WTC11 (cell line): ENCODE data around the gene FAU. TPM values are rescaled to one million over a fixed set of nuclear protein-coding genes. Genes with fewer than 3 reads are reported as not detected.

Source experiments
- ATAC-seq: fragments of 200-7000 bp; cut with Tn5 transposase; 2 replicates; pipeline ENCODE4 v1.10.0; 2021; ENCODE audit warnings: mild to moderate bottlenecking, moderate library complexity
- CTCF ChIA-PET: fragments of 300-600 bp; sonication (Branson Sonifier 250); formaldehyde crosslinking; loops from one replicate; lab custom pipeline; 2021; ENCODE audit warnings: antibody characterized with exemption; lab: Charles Lee
- POLR2A ChIA-PET: fragments of 350-600 bp; sonication (Branson Sonifier 250); formaldehyde crosslinking; loops from one replicate; lab custom pipeline; 2021; ENCODE audit warnings: antibody characterized with exemption; lab: Charles Lee
- DNase-seq: peaks from one replicate; pipeline ENCODE4 v3.0.0; 2021; ENCODE audit warnings: low spot score
- H3K27ac Mint-ChIP-seq: 2 replicates; pipeline ENCODE4 v1.8.0; 2021; ENCODE audit warnings: mixed read lengths
- H3K27me3 Mint-ChIP-seq: 2 replicates; pipeline ENCODE4 v1.8.0; 2021; ENCODE audit warnings: low read depth, mild to moderate bottlenecking, moderate library complexity, mixed read lengths
- H3K36me3 Mint-ChIP-seq: 2 replicates; pipeline ENCODE4 v1.8.0; 2021; ENCODE audit warnings: mixed read lengths
- H3K4me1 Mint-ChIP-seq: 2 replicates; pipeline ENCODE4 v1.8.0; 2022; ENCODE audit warnings: mixed read lengths
- H3K4me3 Mint-ChIP-seq: 2 replicates; pipeline ENCODE4 v1.8.0; 2021; ENCODE audit warnings: mild to moderate bottlenecking, moderate library complexity, mixed read lengths
- H3K9me3 Mint-ChIP-seq: 2 replicates; pipeline ENCODE4 v1.8.0; 2021; ENCODE audit warnings: mixed read lengths
- ATF1 ChIP-seq: sonication (generic); formaldehyde crosslinking; IDR thresholded peaks from 2 replicates; pipeline ENCODE4 v1.8.1; 2023; ENCODE audit warnings: mild to moderate bottlenecking, moderate library complexity, missing genetic modification reagents
- CBFB ChIP-seq: sonication (generic); formaldehyde crosslinking; IDR thresholded peaks from 2 replicates; pipeline ENCODE4 v1.8.1; 2022; ENCODE audit warnings: mild to moderate bottlenecking, low read depth, missing genetic modification reagents
- ELF4 ChIP-seq: sonication (generic); formaldehyde crosslinking; IDR thresholded peaks from 2 replicates; pipeline ENCODE4 v1.8.1; 2022; ENCODE audit warnings: low read depth, mild to moderate bottlenecking, moderate library complexity, missing genetic modification reagents
- FOXK1 ChIP-seq: sonication (generic); formaldehyde crosslinking; IDR thresholded peaks from 2 replicates; pipeline ENCODE4 v1.8.0; 2022; ENCODE audit warnings: mild to moderate bottlenecking, moderate library complexity, missing genetic modification reagents
- GTF2I ChIP-seq: fragments of 250-450 bp; sonication (Bioruptor Pico); conservative IDR thresholded peaks from 2 replicates; pipeline ENCODE4 v1.4.0; 2021; ENCODE audit warnings: mild to moderate bottlenecking
- KAT7 ChIP-seq: sonication (generic); formaldehyde crosslinking; IDR thresholded peaks from 2 replicates; pipeline ENCODE4 v1.8.1; 2023; ENCODE audit warnings: missing genetic modification reagents, mild to moderate bottlenecking, borderline replicate concordance
- NFE2L1 ChIP-seq: sonication (generic); formaldehyde crosslinking; IDR thresholded peaks from 2 replicates; pipeline ENCODE4 v1.8.1; 2023; ENCODE audit warnings: missing genetic modification reagents
- PRRX2 ChIP-seq: fragments of 250-450 bp; sonication (Bioruptor Pico); IDR thresholded peaks from 2 replicates; pipeline ENCODE4 v1.8.0; 2021; ENCODE audit warnings: mild to moderate bottlenecking
- SMAD4 ChIP-seq: sonication (generic); formaldehyde crosslinking; IDR thresholded peaks from 2 replicates; pipeline ENCODE4 v1.8.0; 2022; ENCODE audit warnings: mild to moderate bottlenecking, missing genetic modification reagents
- SOX15 ChIP-seq: fragments of 250-450 bp; sonication (Bioruptor Pico); IDR thresholded peaks from 2 replicates; pipeline ENCODE4 v1.9.0; 2021; ENCODE audit warnings: mild to moderate bottlenecking
- TEAD1 ChIP-seq: sonication (generic); formaldehyde crosslinking; IDR thresholded peaks from 2 replicates; pipeline ENCODE4 v1.8.0; 2022; ENCODE audit warnings: mild to moderate bottlenecking, missing genetic modification reagents
- TP53 ChIP-seq: sonication (generic); formaldehyde crosslinking; IDR thresholded peaks from 2 replicates; pipeline ENCODE4 v1.8.1; 2023; ENCODE audit warnings: mild to moderate bottlenecking, missing genetic modification reagents
- ZNF232 ChIP-seq: sonication (generic); formaldehyde crosslinking; IDR thresholded peaks from 2 replicates; pipeline ENCODE4 v1.8.0; 2022; ENCODE audit warnings: mild to moderate bottlenecking, missing genetic modification reagents
- total RNA-seq: library from RNA; stranded (reverse); gene quantifications from 3 replicates; pipeline ENCODE4 v1.2.3, GENCODE V29; 2021
- TF ChIP-seq, protein P1 (sequence below): sonication (generic); formaldehyde crosslinking; IDR thresholded peaks from 2 replicates; pipeline ENCODE4 v1.8.0; 2022; ENCODE audit warnings: missing genetic modification reagents
- TF ChIP-seq, protein P2 (sequence below): fragments of 250-450 bp; sonication (Bioruptor Pico); conservative IDR thresholded peaks from 2 replicates; pipeline ENCODE4 v1.9.0; 2021; ENCODE audit warnings: mild to moderate bottlenecking
- TF ChIP-seq, protein P3 (sequence below): fragments of 250-450 bp; sonication (Bioruptor Pico); IDR thresholded peaks from 2 replicates; pipeline ENCODE4 v2.1.2; 2022; ENCODE audit warnings: mild to moderate bottlenecking, moderate library complexity
- TF ChIP-seq, protein P4 (sequence below): sonication (generic); formaldehyde crosslinking; conservative IDR thresholded peaks from 2 replicates; pipeline ENCODE4 v1.8.1; 2022; ENCODE audit warnings: mild to moderate bottlenecking, missing genetic modification reagents
- TF ChIP-seq, protein P5 (sequence below): sonication (generic); formaldehyde crosslinking; IDR thresholded peaks from 2 replicates; pipeline ENCODE4 v1.8.0; 2023; ENCODE audit warnings: mild to moderate bottlenecking, missing genetic modification reagents
- TF ChIP-seq, protein P6 (sequence below): sonication (generic); formaldehyde crosslinking; IDR thresholded peaks from 2 replicates; pipeline ENCODE4 v1.8.1; 2023; ENCODE audit warnings: mild to moderate bottlenecking, missing genetic modification reagents

Gene FAU
- total RNA-seq, 1 experiment from 2014 or later: 991 TPM

DNA sequence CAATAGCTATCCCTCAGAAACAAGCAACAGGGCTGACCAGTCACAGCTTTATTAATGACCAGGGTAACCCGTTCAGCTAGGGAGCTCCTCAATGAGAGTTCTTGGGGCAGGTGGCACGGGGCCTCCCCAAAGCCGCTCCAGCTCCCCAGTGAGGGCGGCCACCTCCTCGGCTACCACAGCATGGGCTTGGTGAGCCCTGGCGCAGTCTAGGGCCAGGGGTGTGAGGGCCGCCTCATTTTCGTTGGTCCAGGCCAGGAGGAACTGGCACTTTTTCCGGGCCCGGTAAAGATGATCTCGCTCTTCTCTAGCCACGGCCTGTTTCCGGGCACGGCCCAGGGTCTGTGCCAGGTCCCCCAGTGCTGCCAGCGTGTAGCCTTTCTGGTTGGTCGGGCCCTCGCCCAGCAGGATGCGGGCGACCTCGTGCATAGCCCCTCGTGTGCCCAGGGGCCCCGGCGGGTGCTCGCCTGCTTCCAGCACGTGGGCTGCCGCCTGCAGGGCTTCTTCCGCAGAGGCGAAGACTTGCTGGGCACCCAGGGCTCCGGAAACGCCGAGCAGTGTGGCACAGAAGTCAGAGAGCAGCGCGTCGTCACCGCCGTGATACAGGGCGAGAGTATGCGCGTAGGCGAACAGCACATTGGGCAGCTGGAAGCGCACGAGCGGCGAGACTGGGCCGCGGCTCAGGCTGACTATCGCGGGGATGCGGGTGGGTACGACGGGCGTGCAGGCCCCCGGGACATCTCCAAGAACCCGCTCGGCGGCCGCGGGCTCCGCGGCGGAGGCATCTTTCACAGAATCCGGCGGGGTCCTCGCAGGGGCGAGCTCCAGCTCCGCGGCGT lies 5.3 kb downstream of the FAU start (continued):
- TF ChIP-seq, protein P1, sequence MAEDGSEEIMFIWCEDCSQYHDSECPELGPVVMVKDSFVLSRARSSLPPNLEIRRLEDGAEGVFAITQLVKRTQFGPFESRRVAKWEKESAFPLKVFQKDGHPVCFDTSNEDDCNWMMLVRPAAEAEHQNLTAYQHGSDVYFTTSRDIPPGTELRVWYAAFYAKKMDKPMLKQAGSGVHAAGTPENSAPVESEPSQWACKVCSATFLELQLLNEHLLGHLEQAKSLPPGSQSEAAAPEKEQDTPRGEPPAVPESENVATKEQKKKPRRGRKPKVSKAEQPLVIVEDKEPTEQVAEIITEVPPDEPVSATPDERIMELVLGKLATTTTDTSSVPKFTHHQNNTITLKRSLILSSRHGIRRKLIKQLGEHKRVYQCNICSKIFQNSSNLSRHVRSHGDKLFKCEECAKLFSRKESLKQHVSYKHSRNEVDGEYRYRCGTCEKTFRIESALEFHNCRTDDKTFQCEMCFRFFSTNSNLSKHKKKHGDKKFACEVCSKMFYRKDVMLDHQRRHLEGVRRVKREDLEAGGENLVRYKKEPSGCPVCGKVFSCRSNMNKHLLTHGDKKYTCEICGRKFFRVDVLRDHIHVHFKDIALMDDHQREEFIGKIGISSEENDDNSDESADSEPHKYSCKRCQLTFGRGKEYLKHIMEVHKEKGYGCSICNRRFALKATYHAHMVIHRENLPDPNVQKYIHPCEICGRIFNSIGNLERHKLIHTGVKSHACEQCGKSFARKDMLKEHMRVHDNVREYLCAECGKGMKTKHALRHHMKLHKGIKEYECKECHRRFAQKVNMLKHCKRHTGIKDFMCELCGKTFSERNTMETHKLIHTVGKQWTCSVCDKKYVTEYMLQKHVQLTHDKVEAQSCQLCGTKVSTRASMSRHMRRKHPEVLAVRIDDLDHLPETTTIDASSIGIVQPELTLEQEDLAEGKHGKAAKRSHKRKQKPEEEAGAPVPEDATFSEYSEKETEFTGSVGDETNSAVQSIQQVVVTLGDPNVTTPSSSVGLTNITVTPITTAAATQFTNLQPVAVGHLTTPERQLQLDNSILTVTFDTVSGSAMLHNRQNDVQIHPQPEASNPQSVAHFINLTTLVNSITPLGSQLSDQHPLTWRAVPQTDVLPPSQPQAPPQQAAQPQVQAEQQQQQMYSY: no peak
- TF ChIP-seq ELF4 (CRISPR knock-in tag) (0 out of 2 replicates have a peak, but pooled peaks have one; percentile 33), GTF2I (CRISPR knock-in tag) (no peak), CBFB (0 out of 2 replicates have a peak, but pooled peaks have one; percentile 2)
- TF ChIP-seq, protein P2, sequence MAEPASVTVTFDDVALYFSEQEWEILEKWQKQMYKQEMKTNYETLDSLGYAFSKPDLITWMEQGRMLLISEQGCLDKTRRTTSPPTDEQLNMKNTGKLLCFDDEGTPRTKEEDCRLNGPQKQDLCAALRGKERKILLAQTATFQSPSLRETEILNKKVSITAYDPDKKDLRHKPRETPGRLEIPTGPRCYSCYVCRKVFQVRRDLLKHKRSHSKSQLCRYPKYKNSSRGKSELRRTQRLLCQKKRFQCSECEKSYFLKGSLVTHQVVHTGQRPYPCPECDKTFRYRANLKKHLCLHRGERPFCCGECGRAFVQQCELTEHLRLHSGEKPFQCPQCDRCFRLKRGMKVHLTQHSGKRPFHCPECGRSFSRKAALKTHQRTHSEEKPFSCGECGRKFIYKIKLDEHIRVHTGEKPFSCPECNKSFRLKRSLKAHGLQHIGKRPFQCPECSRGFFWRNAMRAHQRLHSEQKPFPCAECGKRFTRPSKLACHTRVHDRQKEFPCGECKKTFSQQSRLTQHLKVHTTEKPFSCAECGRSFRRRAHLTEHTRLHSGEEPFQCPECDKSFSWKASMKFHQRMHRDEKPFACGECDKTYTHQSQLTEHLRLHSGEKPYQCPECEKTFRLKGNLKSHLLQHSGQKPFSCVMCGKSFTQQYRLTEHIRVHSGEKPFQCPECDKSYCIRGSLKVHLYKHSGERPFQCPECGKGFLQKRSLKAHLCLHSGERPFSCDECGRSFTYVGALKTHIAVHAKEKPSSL: no peak

DNA sequence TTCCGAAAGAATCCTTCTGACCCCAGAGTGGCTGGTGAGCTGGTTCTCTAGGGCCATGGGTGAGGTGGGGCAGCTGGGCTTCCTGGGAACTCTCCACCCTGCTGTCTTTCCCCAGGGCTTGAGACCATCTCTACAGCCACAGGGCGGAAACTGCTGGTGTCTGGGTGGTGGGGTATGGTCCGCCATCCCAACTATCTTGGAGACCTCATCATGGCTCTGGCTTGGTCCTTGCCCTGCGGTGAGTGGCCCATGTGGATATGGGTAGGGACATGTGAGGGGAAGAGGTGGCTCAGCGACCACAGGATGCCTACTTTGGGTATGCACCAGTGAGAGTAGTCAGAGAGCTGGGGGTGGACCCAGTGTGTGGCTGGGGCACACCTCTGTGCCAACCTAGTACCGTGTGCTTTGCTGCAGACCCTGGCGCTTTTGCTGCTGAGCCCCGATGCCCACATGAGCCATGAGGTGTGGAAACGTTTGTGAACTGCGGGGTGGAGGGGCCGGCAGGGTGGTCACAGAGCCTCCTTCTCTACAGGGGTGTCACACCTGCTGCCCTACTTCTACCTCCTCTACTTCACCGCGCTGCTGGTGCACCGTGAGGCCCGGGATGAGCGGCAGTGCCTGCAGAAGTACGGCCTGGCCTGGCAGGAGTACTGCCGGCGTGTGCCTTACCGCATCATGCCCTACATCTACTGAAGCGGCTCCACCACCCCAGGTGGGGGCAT lies 6.4 kb downstream of the FAU start:
- Mint-ChIP-seq H3K4me1 (peaks cover 20% of the 10 kb centered on the region), H3K9me3 (no peaks in the 10 kb centered on the region), H3K4me3 (peak overlapping the region; percentile 86), H3K27ac (no peak overlapping the region), H3K27me3 (no peaks in the 10 kb centered on the region), H3K36me3 (peaks cover 22% of the 10 kb centered on the region)
- ATAC-seq: no peak
- POLR2A ChIA-PET: interaction anchor here (2.3 kb wide), 1 partner anchor 66 kb away, joined by 11 read pairs; the partner anchor contains the start of gene CAPN1
- CTCF ChIA-PET: interaction anchor here (2.4 to 2.9 kb wide), 3 partner anchors 66 to 267 kb away, joined by 12 to 15 read pairs (median 15); partner anchors contain the start of genes ARL2 and CAPN1
- no peak for DNase-seq
- TF ChIP-seq TP53 (CRISPR knock-in tag): no peak
- TF ChIP-seq TEAD1 (CRISPR knock-in tag): no peak
- TF ChIP-seq PRRX2 (CRISPR knock-in tag): no peak
- TF ChIP-seq ATF1: no peak
- TF ChIP-seq, protein P1: no peak
- TF ChIP-seq FOXK1 (CRISPR knock-in tag): no peak
- no peak for TF ChIP-seq NFE2L1 (CRISPR knock-in tag)
- TF ChIP-seq, protein P3, sequence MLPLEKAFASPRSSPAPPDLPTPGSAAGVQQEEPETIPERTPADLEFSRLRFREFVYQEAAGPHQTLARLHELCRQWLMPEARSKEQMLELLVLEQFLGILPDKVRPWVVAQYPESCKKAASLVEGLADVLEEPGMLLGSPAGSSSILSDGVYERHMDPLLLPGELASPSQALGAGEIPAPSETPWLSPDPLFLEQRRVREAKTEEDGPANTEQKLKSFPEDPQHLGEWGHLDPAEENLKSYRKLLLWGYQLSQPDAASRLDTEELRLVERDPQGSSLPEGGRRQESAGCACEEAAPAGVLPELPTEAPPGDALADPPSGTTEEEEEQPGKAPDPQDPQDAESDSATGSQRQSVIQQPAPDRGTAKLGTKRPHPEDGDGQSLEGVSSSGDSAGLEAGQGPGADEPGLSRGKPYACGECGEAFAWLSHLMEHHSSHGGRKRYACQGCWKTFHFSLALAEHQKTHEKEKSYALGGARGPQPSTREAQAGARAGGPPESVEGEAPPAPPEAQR (CRISPR knock-in tag): no peak
- no peak for TF ChIP-seq SOX15
- TF ChIP-seq KAT7 (CRISPR knock-in tag): no peak
- TF ChIP-seq ZNF232 (CRISPR knock-in tag): no peak
- TF ChIP-seq, protein P4, sequence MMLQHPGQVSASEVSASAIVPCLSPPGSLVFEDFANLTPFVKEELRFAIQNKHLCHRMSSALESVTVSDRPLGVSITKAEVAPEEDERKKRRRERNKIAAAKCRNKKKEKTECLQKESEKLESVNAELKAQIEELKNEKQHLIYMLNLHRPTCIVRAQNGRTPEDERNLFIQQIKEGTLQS (CRISPR knock-in tag): no peak
- TF ChIP-seq, protein P5, sequence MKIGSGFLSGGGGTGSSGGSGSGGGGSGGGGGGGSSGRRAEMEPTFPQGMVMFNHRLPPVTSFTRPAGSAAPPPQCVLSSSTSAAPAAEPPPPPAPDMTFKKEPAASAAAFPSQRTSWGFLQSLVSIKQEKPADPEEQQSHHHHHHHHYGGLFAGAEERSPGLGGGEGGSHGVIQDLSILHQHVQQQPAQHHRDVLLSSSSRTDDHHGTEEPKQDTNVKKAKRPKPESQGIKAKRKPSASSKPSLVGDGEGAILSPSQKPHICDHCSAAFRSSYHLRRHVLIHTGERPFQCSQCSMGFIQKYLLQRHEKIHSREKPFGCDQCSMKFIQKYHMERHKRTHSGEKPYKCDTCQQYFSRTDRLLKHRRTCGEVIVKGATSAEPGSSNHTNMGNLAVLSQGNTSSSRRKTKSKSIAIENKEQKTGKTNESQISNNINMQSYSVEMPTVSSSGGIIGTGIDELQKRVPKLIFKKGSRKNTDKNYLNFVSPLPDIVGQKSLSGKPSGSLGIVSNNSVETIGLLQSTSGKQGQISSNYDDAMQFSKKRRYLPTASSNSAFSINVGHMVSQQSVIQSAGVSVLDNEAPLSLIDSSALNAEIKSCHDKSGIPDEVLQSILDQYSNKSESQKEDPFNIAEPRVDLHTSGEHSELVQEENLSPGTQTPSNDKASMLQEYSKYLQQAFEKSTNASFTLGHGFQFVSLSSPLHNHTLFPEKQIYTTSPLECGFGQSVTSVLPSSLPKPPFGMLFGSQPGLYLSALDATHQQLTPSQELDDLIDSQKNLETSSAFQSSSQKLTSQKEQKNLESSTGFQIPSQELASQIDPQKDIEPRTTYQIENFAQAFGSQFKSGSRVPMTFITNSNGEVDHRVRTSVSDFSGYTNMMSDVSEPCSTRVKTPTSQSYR: no peak
- TF ChIP-seq, protein P6, sequence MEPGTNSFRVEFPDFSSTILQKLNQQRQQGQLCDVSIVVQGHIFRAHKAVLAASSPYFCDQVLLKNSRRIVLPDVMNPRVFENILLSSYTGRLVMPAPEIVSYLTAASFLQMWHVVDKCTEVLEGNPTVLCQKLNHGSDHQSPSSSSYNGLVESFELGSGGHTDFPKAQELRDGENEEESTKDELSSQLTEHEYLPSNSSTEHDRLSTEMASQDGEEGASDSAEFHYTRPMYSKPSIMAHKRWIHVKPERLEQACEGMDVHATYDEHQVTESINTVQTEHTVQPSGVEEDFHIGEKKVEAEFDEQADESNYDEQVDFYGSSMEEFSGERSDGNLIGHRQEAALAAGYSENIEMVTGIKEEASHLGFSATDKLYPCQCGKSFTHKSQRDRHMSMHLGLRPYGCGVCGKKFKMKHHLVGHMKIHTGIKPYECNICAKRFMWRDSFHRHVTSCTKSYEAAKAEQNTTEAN (CRISPR knock-in tag): no peak
- TF ChIP-seq SMAD4 (CRISPR knock-in tag): no peak
